ENCODE data around the gene NTPCR.
A peak's percentile ranks its signal among the peaks of the same experiment; 100 is the strongest.

Gene NTPCR

GRCh38 chr1:232927830-232928505 lies 22.4 kb upstream of the NTPCR start:
- DNase-seq, result no peak

DNA sequence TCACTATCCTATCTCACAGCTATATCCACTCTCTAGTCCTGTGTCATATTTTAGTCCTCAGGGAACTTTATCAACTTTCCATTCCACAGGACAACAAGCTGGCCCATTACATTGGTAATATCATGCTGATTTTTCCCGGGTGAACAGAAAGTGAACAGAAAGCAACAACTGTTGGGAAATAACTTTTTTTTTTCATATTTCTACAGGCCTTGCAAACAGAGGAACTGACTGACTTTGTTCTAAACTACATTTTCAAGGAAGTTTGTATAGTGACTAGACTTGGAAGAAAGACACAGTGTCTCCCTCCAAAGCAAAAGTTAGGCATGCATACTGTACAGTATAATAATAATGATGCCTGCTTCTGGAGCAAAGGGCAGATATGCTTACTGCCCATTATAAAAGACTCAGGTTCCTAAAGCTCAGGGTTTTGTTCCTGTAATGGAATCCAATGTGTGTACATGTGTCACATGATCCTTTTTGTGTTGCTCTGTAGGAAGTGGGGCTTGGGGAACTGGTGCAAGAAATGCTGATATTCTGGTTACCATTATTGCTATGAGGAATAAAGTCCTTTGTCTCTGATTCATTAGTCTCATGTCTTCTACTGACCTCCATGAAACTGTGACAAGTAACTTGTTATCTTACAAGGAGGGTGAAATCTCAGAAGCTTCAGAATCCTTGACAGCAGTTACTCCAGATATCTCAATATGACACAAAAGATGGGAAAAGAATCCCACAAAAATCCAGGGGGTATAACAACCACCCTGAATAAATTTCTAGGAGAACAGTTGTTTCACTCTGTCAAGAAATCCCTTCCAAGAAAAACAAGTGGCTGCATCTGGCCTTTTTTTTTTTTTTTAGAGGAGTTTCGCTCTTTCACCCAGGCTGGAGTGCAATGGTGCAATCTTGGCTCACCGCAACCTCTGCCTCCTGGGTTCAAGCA lies 17.7 kb upstream of the NTPCR start:
- peak; percentile 74 for DNase-seq

GRCh38 chr1:232936941-232937340 lies 13.5 kb upstream of the NTPCR start:
- no peak for DNase-seq

- peak; percentile 82 for DNase-seq
Measured at GRCh38 chr1:232937741-232938375, 12.6 kb upstream of the NTPCR start.

GRCh38 chr1:232938926-232939325 lies 11.5 kb upstream of the NTPCR start:
- no peak for DNase-seq

DNA sequence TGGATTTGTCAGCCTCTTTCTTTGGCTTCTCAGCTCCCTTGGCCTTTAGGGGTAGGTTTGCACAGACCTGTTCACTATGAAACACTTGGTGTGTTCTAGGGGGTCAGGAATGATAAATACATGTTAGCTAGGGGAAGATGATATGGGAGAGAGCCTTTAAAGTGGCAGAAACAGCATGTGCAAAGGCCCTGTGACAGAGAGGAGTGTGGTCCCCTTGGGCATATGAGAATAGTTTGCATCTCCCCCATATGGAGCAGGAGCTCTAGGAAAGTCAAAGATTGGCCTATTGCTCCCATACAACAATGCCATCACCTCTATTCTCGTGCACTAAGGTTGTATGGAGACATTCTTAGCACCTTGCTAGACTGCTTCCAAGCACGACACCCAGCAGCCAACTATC lies 10.7 kb upstream of the NTPCR start:
- no peak for DNase-seq

DNA sequence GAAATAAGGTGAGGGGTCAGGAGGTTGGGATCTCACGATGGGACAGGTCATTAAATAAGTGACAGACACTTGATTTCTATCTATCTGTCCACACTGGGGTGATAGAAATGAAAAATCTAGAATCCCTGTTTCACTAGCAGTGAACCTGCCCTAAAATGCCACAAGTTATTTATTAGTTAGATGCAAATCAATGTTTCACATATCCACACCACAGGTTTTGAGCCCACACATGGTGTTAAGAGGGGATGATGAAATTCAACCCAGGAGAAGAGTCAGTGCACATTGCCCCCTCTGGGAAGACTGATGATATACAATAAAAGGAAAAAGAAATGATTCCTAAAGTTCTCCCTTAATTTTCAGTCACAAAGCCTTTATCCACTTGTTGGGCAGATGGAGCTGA lies 10.1 kb upstream of the NTPCR start:
- DNase-seq, result no peak

GRCh38 chr1:232942413-232943294 lies 7.8 kb upstream of the NTPCR start:
- DNase-seq, result no peak

DNA sequence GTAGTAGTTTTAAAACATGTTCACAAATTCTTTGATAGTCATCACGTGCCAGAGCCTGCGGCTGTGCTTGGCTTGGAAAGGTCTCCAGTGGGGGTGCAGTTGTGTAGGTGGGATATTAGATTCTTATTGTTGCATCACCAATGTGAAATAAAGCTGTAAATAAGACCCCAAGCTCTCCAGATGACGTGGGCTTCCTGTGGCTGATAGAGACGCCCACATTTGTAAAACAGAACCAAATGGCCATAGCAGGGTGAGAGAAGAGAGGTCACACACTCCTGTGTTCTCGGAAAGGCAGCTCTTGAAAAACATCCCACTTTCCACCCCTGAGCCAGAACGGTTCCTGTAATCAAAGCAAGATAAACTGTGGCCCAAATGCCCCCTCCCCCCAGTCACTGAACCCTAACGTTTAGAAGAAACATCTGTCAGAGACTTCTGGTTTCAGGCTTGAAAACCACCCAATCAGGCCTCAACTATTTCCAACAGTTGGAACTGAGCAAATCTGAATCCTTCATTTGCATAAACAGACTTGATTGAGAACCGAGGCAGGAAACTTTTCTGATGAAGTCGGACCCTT lies 6.6 kb upstream of the NTPCR start:
- no peak for DNase-seq

- peak; percentile 24 for DNase-seq
Measured at GRCh38 chr1:232944347-232944746, 6.1 kb upstream of the NTPCR start.

DNA sequence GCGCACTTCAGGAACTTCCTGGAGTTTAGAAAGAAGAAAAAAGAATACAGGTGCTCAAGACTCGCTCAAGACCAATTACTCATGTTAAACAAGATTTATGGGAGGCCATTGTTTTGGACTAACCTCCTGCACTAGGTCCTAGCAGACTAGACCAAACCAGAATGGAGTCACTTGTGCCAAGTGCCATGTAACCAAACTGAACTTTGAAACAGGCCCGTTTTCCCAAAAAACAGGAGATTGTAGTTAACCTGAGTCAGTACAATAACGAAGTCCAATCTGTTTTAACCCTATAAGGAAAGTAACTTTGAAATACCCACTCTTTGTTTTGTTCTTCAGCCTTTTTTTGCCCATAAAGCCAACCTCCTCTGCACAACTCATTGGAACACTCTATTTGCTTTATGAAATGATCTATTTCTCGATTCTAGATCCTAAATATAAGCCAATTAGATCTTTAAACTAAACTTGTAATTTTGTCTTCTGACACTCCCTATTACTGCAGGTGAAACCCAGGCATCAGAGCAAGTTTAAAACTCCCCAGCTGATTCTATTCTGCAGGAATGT lies 695 bp upstream of the NTPCR start:
- DNase-seq, result no peak

GRCh38 chr1:232951180-232951579 lies 769 bp downstream of the NTPCR start:
- DNase-seq, result no peak

DNA sequence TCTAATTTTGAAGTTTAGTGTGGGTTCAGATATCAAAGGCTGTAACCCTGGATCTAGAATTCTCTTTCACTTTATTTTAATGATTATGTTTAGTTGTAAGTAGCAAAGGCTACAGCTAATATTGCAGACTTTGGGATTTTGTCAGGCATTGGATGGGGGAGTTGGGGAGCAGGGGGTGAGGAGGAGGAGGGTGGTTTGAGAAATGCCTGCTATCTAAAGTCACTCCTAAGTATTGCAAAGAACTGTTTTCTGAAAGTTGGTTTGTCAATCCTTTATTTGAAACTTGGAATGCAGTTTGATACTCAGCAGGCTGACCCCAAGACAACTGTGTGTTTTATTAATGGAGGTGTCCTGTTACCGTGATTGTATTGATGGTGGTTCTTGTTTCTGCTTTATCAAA lies 1.2 kb downstream of the NTPCR start:
- DNase-seq, result no peak

DNA sequence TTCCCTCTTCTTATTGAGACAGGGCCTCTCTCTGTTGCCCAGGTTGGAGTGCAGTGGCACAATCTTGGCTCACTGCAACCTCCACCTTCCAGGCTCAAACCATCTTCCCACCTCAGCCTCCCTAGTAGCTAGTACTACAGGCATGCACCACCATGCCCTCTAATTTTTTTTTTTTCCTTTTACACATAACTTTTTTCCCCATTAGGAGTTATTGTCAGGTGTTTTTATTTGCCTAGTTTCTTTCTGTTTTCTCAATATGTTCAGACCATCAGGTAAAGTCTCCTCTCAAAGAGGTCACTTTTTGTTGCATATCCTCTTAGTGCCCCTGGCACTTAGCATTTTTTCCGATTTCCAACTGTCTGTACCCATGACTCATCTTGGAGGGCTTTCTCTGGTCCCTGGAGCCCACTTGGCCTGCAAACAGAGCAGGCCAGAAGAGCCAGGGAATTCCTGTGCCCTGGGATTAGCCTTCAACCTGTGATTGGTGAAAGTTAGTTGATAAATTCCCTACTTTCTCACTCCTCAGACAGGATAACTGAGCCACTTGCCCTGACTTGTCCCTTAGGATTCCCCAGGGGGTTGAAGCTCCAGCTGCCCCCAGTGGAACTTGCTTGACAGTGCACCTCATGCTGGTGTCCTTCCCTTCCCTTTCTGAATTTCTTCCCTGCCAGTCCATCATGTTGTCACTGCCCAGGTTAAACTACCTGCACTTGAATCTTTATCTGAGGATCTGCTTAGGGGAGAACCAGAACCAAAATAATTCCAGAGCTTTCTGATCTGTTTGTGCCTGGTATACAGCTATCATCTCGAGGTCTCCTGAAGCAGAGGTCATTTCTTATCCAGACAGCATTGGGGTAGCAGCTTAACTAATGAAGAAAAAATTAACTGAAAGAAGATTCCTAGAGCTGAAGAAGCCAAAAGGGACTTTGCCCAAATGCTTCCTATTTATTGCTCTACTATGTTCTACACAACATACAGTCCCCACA lies 2.4 kb downstream of the NTPCR start:
- peak; percentile 63 for DNase-seq

DNA sequence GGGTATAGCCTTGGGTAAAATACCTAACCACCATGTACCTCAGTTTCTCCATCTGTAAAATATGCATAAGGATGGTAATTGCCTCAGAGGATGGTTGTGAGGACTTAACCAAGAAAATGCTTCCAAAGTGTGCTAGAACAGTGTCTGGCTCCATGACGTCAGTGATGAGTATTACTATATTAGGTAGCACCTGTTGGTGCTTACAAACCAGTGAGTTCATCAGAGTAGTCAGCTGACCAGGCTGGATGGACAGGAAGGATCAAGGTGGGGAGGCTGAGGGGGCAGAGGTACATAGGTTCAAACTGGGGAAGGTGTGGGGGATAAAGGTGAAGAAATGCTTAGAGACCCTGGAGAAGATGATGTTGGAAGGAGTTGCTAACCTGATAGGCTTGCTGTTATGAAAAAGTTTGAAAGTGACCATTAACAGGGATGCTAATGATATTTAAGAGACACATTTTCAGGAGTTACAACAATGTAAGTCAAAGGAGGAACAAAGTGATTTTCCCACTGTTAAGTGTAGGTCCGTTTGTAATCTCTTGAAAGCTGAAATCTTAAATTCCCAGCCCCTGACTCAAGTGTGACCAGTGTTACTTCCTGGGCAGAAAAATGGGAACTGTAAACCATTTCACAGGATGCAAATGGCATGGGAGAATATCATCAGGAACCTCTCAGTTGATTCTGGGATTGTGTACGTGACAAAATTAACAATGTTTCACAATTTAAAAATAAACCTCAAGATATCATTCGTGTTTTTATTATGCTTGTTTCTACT lies 4.4 kb downstream of the NTPCR start:
- no peak for DNase-seq

DNA sequence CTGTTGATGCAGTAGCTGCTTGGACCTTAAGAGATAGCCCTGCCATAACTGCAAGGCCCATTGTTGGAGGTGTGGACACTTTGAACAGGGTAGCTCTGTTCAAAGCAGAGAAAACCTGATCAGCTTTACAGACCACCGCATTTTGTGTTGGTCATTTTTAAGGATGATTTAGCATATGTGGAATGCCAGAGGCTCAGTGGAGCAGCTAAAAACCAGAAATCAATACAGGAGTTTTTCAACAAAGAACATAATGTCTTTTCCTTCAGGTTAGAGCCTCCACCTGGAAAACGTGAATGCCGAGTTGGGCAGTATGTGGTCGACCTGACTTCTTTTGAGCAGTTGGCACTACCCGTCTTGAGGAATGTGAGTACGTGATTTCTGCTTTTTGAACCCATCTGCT lies 5.7 kb downstream of the NTPCR start:
- DNase-seq, result no peak

DNA sequence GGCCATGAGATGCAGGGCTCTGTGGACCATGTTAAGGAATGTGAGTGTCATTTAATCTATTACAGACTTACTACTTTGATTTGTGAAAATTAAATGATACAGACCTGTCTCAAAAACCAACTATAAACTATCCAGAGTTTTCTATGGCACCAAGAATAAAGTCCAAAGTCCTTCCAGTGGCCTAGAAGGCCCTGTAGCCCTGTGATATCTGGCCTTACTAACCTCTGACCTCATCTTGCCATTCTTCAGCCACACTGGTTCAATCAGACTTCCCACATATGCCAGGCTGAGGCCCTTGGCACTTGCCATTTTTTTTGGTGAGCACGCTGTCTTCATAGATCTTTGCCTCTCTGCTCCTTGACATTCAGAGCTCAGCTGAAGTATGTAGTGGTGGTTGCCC lies 7.7 kb downstream of the NTPCR start:
- DNase-seq, result no peak

GRCh38 chr1:232962761-232963745 lies 12.6 kb downstream of the NTPCR start:
- DNase-seq, result peak; percentile 37

DNA sequence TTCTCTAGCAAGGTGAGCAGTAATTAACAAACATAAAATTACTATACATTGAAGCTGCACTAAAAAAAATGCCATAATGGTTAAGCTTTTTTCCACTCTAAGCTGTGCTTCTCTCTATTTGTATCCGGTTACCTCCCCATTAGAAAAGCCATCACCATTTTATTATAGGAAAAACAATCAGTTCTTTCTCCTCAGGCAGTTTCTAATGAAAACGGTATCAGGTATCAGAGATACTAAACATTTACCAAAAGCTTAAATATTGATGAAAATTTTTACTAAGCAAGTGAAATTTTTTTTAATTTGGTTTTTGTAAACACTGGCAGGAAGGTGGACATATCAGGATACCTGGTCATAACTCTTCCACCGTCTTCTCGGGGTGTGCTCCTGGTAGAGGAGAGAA lies 14.2 kb downstream of the NTPCR start:
- DNase-seq, result no peak

Measured in inflammatory macrophage treated with lipopolysaccharide for 4 hours (primary cell).